HK-2 (cell line): Measurements from ENCODE around the gene CLEC2B.

ENCODE experiments used
- DNase-seq: peaks from one replicate; pipeline ENCODE4 v3.0.0-alpha.2; 2018; ENCODE audit not compliant: unreplicated experiment

The CLEC2B gene

DNA sequence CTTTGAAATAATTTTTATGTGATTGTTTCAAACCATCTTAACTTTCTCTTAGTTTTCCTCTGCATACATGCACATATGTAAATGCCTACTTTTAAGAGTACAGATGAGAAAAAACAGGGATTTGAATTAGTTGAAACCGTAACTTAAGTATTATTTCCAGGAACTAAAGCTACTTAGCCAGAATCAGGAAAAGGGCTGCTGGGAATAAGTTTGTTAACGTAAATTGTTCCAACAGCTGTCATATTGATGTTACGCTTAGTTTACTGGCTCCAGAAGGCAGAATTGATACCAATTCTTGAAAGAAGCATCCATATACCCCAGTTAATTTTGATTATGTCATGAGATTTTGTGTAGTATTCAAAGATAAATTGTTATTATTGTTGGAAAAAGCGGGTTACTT lies 59.8 kb downstream of the CLEC2B start:
- DNase-seq: no peak

DNA sequence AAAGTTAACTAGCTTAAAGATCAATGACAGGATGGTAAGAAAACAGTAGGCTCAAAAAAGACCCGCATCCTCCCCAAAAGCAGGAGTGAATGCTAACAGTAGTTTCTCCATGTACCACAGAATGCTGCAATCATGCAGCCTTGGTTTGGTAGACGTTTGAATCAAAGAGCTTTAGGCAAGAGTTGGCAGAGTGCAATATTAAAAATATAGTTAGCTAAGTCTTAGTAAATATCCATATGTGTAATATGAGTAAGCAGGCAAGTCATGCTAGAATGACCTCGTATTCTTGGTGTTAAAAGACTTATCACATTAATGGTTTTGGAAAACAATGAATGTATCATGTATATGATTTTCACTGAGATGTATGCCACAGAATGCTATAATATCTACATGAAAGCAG lies 60.6 kb downstream of the CLEC2B start:
- no peak for DNase-seq

GRCh38 chr12:9806714-9807113 lies 62.4 kb downstream of the CLEC2B start:
- no peak for DNase-seq

GRCh38 chr12:9805883-9806282 lies 63.3 kb downstream of the CLEC2B start:
- DNase-seq: no peak
